ENCODE measurements around the gene KCNC1.

The KCNC1 gene

DNA sequence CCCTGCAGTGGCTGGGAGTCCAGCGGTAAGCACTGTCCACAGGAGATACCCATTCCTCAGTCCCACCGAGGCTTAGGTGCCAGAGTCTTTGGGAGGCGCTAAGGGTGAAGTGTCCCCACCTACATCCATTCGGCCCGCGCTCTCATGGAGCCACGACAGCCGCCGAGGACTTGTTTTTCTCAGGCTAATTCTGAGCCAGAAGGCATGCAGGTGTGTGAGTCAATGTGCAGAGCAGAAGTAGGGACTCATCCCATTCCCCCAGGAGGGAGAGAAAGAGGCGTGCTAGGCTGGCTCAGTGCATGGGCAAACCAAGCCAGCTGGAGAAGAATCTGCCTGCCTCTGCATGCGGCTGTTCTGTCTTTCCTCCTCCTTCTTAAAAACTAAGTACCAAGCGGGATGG is 46.6 kb downstream of the KCNC1 start:
- TF ChIP-seq, protein P1, sequence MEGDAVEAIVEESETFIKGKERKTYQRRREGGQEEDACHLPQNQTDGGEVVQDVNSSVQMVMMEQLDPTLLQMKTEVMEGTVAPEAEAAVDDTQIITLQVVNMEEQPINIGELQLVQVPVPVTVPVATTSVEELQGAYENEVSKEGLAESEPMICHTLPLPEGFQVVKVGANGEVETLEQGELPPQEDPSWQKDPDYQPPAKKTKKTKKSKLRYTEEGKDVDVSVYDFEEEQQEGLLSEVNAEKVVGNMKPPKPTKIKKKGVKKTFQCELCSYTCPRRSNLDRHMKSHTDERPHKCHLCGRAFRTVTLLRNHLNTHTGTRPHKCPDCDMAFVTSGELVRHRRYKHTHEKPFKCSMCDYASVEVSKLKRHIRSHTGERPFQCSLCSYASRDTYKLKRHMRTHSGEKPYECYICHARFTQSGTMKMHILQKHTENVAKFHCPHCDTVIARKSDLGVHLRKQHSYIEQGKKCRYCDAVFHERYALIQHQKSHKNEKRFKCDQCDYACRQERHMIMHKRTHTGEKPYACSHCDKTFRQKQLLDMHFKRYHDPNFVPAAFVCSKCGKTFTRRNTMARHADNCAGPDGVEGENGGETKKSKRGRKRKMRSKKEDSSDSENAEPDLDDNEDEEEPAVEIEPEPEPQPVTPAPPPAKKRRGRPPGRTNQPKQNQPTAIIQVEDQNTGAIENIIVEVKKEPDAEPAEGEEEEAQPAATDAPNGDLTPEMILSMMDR (IDR thresholded peaks at IDR 0.05; ENCODE audit: low read depth, low read length, missing control alignments): no peak
- no peak overlapping the region for H3K4me3 ChIP-seq (ENCODE audit: low read depth, low read length)

DNA sequence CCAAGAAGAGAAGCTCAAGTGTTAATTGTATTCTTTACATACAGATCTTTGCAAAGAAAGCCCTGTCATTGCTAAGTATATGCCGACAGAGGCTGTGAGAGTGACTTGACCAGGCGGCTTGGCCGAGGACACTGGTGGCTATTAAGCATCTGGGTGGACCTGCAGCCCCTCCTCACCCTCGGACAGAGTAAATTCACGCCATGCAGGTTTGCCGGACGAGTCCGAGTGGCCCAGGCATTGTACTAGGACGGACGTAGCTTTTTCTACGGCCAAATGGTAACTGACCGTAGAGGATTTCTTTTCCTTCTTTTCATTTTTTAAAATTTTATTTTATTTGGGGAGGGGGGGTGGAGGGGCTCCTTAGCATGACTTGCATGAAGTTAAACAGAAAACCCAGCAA is 47.0 kb downstream of the KCNC1 start:
- no peak for DNase-seq (ENCODE audit: low read depth)
- TF ChIP-seq, protein P1 (IDR thresholded peaks at IDR 0.05; ENCODE audit: low read depth, low read length, missing control alignments): no peak
- H3K4me3 ChIP-seq (ENCODE audit: low read depth, low read length): no peak overlapping the region

More for the DNA sequence above, 46.6 kb downstream of the KCNC1 start:
- no peak for DNase-seq (ENCODE audit: low read depth)

DNA sequence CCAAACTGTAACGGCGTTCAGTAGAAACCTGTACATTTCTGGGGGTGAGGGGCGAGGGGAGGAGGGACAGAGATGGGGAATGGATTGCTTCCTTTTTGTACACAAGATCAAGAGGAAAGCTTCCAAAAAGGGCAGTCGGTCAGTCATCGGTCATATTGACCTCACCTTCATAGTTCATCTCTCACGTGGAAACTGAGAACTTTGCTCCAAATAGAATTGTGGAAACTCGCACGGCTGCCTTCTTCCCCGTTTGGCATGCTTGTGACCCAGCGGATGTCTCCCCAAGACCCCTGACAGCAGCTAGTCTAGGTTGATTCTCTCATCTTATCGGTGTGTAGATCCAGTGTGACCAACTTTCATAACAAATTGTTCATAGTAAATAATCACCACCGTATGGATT is 47.6 kb downstream of the KCNC1 start:
- no peak overlapping the region for H3K4me3 ChIP-seq (ENCODE audit: low read depth, low read length)
- TF ChIP-seq, protein P1 (IDR thresholded peaks at IDR 0.05; ENCODE audit: low read depth, low read length, missing control alignments): no peak
- no peak for DNase-seq (ENCODE audit: low read depth)

DNA sequence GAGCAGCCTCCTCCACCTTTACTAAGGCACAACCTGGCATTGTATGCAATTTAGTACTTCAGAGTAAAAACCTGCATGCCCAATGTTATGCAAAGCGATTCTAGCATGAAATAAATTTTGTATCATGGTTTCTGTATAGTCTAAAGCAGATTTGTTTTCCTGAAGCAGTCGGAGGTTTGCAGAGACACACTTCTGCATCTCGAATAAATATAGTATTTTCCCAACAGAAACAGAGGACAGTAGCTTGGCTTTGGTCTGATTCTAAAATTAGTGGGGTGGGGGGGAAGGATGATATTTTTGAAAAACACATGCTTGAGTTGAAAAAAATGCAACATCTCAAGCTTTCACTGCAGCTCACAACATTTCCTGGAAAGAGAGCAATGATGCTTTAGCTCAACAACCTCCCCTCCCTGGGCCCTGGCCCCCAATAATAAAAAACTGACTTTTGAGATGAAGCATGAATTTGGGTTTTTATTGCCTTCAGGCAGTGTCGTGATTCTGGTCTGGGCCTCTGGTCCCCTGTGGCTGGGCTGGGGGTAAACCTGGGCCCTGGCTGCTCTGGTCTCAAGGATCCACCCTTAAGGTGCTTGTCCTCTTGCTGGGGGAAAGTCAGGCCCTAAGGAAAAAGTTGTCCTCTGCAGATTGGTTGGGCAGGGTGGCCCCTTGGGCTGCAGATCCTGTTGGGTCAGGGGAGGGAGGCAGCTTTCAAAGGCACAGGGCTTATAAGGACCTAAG is 48.2 kb downstream of the KCNC1 start:
- DNase-seq (ENCODE audit: low read depth): no peak
- TF ChIP-seq, protein P1 (IDR thresholded peaks at IDR 0.05; ENCODE audit: low read depth, low read length, missing control alignments): no peak

DNA sequence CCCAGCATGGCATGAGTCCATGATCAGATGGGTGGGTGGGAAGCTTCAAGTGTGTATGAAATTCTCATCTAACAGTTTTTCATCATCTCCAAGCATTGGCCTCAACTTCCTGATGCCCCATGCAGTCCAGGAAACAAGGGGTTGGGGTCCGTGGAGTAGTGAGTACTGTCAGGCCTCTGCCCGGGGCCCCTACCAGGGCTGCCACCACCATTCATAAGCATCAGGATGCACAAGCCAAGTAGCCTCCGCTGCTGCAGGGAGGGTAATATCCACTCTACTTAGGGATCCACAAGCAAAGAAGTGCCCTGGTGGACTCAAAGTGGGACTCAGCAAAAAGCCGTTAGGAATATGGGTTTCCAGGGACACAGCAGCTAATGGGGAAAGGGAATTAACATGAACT is 49.3 kb downstream of the KCNC1 start:
- H3K4me3 ChIP-seq (ENCODE audit: low read depth, low read length): no peak overlapping the region
- DNase-seq (ENCODE audit: low read depth): no peak
- TF ChIP-seq, protein P1 (IDR thresholded peaks at IDR 0.05; ENCODE audit: low read depth, low read length, missing control alignments): no peak

More for the DNA sequence above, 48.2 kb downstream of the KCNC1 start:
- H3K4me3 ChIP-seq (ENCODE audit: low read depth, low read length): no peak overlapping the region

DNA sequence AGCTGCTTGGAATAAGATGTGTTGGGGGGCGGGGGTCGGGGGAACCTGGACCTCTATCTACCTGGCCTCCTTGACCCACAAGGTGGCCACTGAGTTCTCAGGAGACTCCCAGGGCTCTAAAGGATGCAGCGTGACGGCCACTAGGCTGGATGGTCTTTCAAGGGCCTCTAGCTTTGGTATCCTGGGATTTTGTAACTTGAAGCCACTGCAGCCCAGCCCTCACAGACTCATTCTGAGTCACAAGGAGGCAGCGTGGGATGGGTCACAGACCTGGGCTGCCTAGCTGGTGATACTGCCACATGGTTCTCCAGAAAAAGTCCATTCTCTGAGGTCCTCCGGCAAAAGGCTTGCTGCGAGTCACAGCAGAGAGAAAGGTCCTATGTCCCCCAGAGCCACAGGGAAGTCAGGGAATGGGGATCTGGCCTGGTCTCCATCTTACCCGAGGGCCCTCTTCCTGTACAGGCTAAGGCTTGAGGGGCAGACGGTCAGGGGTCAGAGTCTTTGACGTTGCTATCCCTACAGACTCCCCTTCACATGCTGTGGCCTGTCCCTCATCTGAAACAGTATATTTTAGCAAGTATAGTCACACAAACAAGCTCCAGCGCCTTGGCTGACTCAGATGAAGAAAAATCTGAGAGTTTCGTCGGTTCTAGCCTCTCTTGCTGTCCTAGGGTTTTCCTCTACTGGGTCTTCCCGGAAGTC is 52.4 kb downstream of the KCNC1 start:
- TF ChIP-seq, protein P1 (IDR thresholded peaks at IDR 0.05; ENCODE audit: low read depth, low read length, missing control alignments): no peak
- DNase-seq (ENCODE audit: low read depth): no peak
- no peak overlapping the region for H3K4me3 ChIP-seq (ENCODE audit: low read depth, low read length)
